Activated T-cell treated with anti-CD3 and anti-CD28 coated beads, Interleukin-2, amount 50 U/mL, for 72 hours (primary cell): ENCODE measurements around the gene TNFAIP8. TPM values are rescaled to one million over a fixed set of nuclear protein-coding genes. Genes with fewer than 3 reads are reported as not detected.

Experiments
- ATAC-seq, 2 donors: fragments of 150-1000 bp; cut with Tn5 transposase; replicated peaks in 1 of 2; 2 replicates each; pipeline ENCODE4 v1.10.0; 2021; ENCODE audit warnings: moderate library complexity in 2 of 2, mild to moderate bottlenecking in 1 of 2
- DNase-seq, 2 donors: peaks; one replicate each; pipeline ENCODE4 v3.0.0; 2021 to 2022; ENCODE audit warnings: mixed read lengths in 1 of 2
- H3K27ac Mint-ChIP-seq: one replicate; pipeline ENCODE4 v1.8.0; 2022; ENCODE audit warnings: mild to moderate bottlenecking, moderate library complexity, mixed read lengths
- H3K27me3 Mint-ChIP-seq: one replicate; pipeline ENCODE4 v1.8.0; 2022; ENCODE audit warnings: low read depth, mixed read lengths
- H3K36me3 Mint-ChIP-seq, 2 donors: one replicate each; pipeline ENCODE4 v1.8.0; 2022; ENCODE audit warnings: mixed read lengths in 2 of 2, mild to moderate bottlenecking in 1 of 2; ENCODE audit not compliant: insufficient read depth in 2 of 2
- H3K4me1 Mint-ChIP-seq: one replicate; pipeline ENCODE4 v1.8.0; 2022; ENCODE audit warnings: low read depth, mixed read lengths
- H3K4me3 Mint-ChIP-seq, 2 donors: one replicate each; pipeline ENCODE4 v1.8.0; 2022; ENCODE audit warnings: mild to moderate bottlenecking in 2 of 2, mixed read lengths in 2 of 2, moderate library complexity in 2 of 2
- H3K9me3 Mint-ChIP-seq, 2 donors: one replicate each; pipeline ENCODE4 v1.8.0; 2022; ENCODE audit warnings: mixed read lengths in 2 of 2
- total RNA-seq, 2 donors: library from RNA; stranded (reverse); gene quantifications; one replicate each; pipeline ENCODE4 v1.2.3, GENCODE V29; 2022

Gene TNFAIP8
- total RNA-seq, 2 donors from 2014 or later: 117 to 137 TPM

DNA sequence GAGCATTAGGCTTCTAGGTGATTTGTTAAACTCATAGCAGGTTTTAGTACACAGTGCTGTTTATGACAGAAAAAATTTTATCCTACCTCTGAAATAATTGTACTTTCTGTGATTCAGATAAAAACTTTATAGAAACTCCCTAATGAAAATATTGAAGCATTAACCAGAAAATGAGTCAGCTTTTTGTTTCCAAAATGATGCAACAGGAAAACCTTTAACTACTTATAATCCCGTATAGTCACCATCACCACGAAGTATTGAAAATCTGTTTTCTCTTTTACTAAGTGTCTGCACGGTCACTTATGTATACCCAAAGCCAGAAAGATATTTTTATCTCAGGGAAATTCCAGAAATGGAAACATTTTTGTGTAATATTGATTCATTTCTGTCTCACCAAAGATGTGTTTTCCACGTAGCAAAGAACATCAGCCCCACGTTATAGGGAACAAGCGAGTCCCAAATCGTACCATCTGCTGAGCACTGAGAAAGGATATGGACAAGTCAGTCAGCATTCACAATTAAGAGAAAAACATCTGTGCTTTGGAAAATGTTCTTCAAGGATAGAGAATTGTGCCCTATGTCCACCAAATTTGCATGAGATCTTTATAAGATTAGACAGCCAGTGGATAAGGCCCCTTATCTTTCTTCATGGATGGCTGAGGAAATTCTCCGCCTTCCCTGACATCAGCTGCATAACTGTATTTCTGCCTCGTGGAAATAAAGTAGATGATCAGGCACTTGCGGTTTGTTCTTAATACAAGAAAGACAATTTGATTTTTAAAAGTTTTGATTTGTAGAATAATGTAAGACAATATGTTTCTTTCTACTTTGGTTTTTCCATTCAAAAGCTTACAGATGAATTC lies 41.9 kb downstream of the TNFAIP8 start:
- peak; percentile 71 to 72 for ATAC-seq
- Mint-ChIP-seq H3K4me3 (peak overlapping the region; percentile 19 to 82), H3K4me1 (peaks cover 91% of the 10 kb centered on the region), H3K36me3 (peaks cover 9 to 25% of the 10 kb centered on the region in 2 donors), H3K27ac (peak overlapping the region; percentile 98), H3K9me3 (no peaks in the 10 kb centered on the region), H3K27me3 (no peaks in the 10 kb centered on the region)
- peak; percentile 33 to 36 for DNase-seq

DNA sequence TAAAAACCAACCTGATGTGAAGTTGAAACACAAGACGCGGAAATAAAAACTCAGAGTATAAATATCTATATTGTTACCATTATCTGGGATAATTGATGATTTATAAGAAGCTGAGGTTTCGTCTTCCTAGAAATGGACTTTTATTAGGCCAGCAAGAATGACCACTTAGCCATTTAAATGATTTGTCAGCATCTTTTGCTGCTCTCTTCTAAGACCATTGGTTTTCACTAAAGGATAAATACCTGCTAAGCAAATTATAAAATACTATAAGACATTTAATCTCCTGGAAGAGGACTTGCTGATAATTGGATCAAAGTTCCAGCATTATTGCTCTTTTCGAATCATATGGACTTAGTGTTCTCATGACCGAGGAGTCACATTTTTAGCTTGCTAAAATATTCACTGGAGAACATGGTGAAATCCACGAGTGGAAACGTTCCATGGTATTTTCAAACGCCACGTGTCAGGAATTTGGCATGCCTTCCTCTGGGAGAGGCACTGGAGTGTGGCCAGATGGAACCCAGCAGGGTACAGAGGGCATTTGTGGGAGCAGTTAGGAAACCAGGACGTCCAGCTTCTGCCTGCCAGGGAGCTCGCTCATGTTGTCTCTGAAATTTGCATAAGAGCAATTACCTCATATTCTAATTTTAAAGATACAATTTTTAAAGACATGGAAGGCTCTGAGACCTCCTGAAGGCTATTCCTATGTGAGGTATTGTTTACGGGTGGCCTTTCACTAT lies 43.1 kb downstream of the TNFAIP8 start:
- H3K4me3 Mint-ChIP-seq: no peak overlapping the region
- H3K9me3 Mint-ChIP-seq: no peaks in the 10 kb centered on the region
- peaks cover 6 to 14% of the 10 kb centered on the region in 2 donors for H3K36me3 Mint-ChIP-seq
- ATAC-seq: no peak
- peaks cover 84% of the 10 kb centered on the region for H3K4me1 Mint-ChIP-seq
- H3K27ac Mint-ChIP-seq: peak overlapping the region; percentile 98
- H3K27me3 Mint-ChIP-seq: no peaks in the 10 kb centered on the region
- no peak for DNase-seq

- Mint-ChIP-seq H3K9me3 (no peaks in the 10 kb centered on the region), H3K4me3 (no peak overlapping the region), H3K27me3 (no peaks in the 10 kb centered on the region), H3K36me3 (peaks cover 4 to 5% of the 10 kb centered on the region in 2 donors), H3K27ac (no peak overlapping the region), H3K4me1 (peaks cover 76% of the 10 kb centered on the region)
- ATAC-seq (peak; percentile 37 to 42), DNase-seq (peak in 1 of 2 donors; percentile 32)
These were observed 44.4 kb downstream of the TNFAIP8 start for GRCh38 chr5:119400245-119400644.

DNA sequence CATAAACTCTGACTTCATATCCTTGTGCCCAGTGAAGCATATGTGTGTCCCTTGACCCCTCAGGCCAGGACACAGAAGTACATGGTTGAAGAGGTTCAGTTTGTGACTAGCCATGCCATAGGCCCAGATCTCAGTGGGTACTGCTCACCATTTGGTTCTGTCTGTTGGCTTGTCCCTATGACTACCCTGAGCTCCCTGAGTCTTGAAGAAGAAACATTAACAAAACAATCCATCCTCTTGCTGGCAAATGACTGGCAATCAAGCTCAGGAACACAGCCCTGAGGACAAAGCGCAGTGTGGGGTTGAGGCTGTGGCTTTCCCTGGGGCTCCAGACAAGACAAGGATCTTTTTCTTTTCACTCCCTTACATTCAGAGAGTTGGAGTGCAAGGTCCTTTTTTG lies 46.3 kb downstream of the TNFAIP8 start:
- peaks cover 0 to 2% of the 10 kb centered on the region in 2 donors for H3K36me3 Mint-ChIP-seq
- no peak overlapping the region for H3K4me3 Mint-ChIP-seq
- ATAC-seq (no peak), DNase-seq (no peak)
- no peaks in the 10 kb centered on the region for H3K9me3 Mint-ChIP-seq
- no peaks in the 10 kb centered on the region for H3K27me3 Mint-ChIP-seq
- peaks cover 68% of the 10 kb centered on the region for H3K4me1 Mint-ChIP-seq
- H3K27ac Mint-ChIP-seq: peak overlapping the region; percentile 48

- ATAC-seq (no peak), DNase-seq (no peak)
- Mint-ChIP-seq H3K36me3 (peaks cover 0 to 2% of the 10 kb centered on the region in 2 donors), H3K27ac (peak overlapping the region; percentile 68), H3K4me3 (no peak overlapping the region), H3K9me3 (no peaks in the 10 kb centered on the region), H3K4me1 (peaks cover 64% of the 10 kb centered on the region), H3K27me3 (no peaks in the 10 kb centered on the region)
These were observed 46.7 kb downstream of the TNFAIP8 start for GRCh38 chr5:119402555-119402954.

GRCh38 chr5:119404033-119404432 lies 48.2 kb downstream of the TNFAIP8 start:
- no peaks in the 10 kb centered on the region for H3K9me3 Mint-ChIP-seq
- no peak for DNase-seq
- H3K36me3 Mint-ChIP-seq: no peaks in the 10 kb centered on the region
- no peak for ATAC-seq
- H3K27ac Mint-ChIP-seq: peak overlapping the region; percentile 3
- H3K4me1 Mint-ChIP-seq: peaks cover 53% of the 10 kb centered on the region
- H3K27me3 Mint-ChIP-seq: no peaks in the 10 kb centered on the region
- no peak overlapping the region for H3K4me3 Mint-ChIP-seq

DNA sequence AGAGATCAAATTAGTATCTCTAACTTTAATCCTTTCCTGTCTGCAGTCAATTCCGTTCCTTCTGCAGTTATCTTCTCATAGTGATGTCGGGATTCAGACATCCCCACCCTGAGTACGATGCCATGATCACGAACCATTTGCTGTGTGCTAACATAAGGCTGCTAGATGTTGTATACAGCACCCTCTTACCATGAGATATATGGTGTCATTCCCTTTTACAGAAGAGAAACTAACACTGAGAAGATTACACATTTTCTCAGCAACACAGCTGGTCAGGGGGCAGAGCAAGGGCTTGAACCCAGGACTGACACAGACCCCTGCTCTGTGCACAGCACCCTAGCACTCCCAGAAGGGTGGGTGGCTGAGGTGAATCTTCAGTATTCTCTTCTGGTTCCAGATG lies 49.6 kb downstream of the TNFAIP8 start:
- H3K27ac Mint-ChIP-seq: peak overlapping the region; percentile 22
- H3K36me3 Mint-ChIP-seq: no peaks in the 10 kb centered on the region
- no peaks in the 10 kb centered on the region for H3K9me3 Mint-ChIP-seq
- ATAC-seq: peak in 1 of 2 donors; percentile 28
- H3K4me1 Mint-ChIP-seq: peaks cover 54% of the 10 kb centered on the region
- no peak for DNase-seq
- no peak overlapping the region for H3K4me3 Mint-ChIP-seq
- no peaks in the 10 kb centered on the region for H3K27me3 Mint-ChIP-seq

DNA sequence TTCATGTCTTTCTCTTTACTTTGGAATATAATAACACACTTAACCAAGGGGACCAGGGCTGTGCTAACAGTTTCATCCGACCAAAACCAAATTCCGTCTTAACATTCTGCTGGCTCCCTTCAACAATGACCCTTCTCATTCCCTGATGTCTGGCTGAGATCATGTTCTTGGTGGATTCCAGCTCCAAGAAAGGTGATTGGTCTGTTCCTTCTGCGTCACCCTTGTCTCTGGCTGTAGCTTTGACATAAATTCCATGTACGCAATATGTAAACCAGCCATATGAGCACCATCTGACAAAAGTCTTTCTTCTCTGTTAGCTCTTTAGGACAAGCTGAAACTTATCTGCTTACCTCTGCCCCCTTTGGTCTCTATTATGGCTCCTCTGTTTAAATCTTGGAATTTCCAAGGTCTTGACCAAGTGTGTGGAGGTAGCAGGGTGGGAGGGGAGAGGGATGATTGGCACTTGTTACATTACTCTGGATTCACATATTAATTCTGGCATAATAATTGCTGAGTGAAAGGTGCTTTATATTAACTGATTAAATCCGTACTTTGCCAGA lies 50.8 kb downstream of the TNFAIP8 start:
- H3K9me3 Mint-ChIP-seq: no peaks in the 10 kb centered on the region
- DNase-seq: no peak
- H3K27ac Mint-ChIP-seq: no peak overlapping the region
- no peak overlapping the region for H3K4me3 Mint-ChIP-seq
- H3K4me1 Mint-ChIP-seq: peaks cover 61% of the 10 kb centered on the region
- no peak for ATAC-seq
- H3K36me3 Mint-ChIP-seq: no peaks in the 10 kb centered on the region
- no peaks in the 10 kb centered on the region for H3K27me3 Mint-ChIP-seq

DNA sequence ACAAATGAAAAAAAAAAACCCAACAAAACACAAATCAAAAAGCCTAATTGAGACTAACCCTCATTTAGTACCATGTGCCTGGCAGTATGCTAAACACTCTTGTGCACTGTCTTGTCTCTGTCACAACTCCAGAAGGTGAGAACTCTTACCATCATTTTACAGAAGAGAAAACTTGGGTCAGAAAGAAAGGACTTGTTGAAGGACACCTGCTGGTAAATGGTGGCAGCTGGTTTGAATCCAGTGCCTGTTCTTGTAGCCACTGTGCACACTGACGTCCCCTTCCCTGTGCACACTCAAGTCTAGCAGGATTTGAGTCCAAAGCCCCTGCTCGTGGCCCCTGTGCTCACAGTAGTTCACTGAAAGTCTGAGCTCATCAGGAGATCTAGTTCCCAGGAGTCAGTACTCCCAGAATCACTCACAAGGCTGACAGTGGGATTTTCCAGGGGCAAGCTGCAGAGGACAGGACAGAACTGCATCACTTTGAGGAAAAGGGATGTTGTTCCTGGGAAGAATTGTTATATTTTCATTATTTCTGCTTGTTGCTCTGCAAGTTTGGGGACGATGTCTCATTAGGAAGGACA lies 53.5 kb downstream of the TNFAIP8 start:
- Mint-ChIP-seq H3K27ac (no peak overlapping the region), H3K9me3 (no peaks in the 10 kb centered on the region), H3K27me3 (no peaks in the 10 kb centered on the region), H3K4me3 (no peak overlapping the region), H3K4me1 (peaks cover 58% of the 10 kb centered on the region), H3K36me3 (no peaks in the 10 kb centered on the region)
- no peak for DNase-seq
- ATAC-seq: peak; percentile 22 to 24

GRCh38 chr5:119410448-119411159 lies 54.8 kb downstream of the TNFAIP8 start:
- Mint-ChIP-seq H3K27ac (peak overlapping the region; percentile 33), H3K4me3 (peak overlapping the region; percentile 38 to 96), H3K9me3 (no peaks in the 10 kb centered on the region), H3K4me1 (peaks cover 49% of the 10 kb centered on the region), H3K27me3 (no peaks in the 10 kb centered on the region), H3K36me3 (no peaks in the 10 kb centered on the region)
- DNase-seq (no peak), ATAC-seq (peak; percentile 36 to 56)

DNA sequence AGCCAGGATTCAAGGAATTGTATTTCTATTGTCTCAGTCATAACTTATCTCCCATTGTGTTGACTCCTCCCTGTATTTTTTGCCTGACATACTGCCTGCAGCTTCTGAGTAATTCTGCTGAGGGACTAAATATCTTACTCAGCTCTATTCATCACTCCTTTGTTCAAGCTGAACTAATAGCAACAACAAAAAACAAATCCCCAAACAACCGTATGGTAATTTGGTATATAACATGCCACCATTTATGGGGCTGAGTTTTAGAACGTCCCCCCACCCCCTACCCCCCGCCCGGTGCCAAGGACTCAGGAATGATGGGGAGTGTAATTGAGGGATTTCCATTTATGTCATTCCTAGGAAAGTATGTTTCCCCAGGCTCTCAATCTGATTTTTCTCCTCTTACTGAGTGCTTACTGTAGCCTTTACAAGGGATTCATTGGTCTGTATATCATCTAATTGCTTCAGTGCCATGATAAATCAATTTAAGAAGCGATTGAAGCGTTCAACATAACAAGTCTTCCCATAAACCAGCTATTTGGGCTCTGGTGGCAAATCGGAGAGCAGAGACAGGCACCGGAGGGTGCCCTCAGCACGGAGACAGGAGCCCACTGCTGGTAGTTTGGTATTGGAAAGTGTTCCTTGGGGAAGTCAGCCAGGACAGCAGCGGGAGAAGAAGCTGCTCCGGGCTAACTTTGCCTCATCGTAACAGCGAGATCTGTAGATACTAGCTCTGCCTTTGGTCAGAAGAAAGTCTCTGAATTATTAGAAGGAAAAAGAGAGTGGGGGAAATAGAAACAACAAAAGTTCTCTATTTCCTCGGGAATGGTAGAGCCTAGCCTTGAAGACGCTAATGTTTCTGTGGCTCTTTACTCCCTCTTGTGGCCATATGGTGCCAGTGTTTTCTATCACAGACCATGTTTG lies 55.8 kb downstream of the TNFAIP8 start:
- Mint-ChIP-seq H3K27ac (peak overlapping the region; percentile 93), H3K9me3 (no peaks in the 10 kb centered on the region), H3K4me1 (peaks cover 42% of the 10 kb centered on the region), H3K4me3 (peak overlapping the region; percentile 94 to 96), H3K36me3 (no peaks in the 10 kb centered on the region), H3K27me3 (no peaks in the 10 kb centered on the region)
- DNase-seq (peak; percentile 50 to 60), ATAC-seq (peak; percentile 67 to 71)
